ENCODE measurements around the gene RNASEH2B.

Gene RNASEH2B

DNA sequence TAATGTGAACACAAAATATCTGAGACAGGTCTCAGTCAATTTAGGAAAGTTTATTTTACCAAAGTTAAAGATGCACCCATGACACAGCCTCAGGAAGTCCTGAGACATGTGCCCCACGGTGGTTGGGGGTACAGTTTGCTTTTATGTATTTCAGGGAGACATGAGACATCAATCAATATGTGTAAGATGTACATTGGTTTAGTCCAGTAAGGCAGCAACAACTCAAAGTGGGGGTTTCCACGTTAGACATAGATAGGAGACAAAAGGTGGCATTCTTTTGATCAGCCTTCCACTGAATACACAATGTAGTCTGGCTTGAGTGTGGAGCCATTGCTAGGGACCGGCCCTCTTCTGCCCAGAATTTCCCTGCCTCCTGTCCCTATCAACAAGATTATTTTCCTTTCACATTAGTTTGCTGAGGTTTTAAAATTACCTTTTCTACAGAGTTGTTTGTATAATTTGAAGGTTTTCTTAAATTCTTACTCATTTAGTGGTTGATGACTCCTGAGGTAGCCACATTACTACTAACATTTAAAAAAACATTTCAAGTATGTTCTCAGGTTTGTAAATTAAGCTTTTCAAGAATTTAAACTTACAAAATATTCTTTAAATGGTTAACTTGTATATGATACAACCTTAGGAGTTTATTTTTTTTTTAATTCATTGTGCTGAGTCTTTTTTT lies 33.2 kb downstream of the RNASEH2B start:
- no peak for DNase-seq

DNA sequence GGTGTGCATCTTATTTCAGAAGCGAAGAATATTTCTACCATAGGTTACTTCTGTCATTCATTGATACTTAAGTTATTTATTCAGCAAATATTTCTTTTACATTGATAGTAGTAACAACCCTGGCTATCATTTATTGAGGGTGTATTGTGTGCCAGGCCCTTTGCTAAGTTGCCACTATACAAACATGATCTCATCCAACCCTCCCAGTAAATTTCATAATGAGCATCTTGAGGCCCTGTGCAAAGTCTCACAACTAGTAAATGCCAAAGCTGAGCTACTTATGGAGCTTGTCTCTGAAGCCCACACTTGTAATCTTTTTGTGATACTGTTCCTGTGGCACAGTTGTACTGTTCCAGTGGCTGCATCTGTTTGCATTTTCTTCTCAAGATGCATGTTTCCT lies 36.1 kb downstream of the RNASEH2B start:
- DNase-seq = no peak

DNA sequence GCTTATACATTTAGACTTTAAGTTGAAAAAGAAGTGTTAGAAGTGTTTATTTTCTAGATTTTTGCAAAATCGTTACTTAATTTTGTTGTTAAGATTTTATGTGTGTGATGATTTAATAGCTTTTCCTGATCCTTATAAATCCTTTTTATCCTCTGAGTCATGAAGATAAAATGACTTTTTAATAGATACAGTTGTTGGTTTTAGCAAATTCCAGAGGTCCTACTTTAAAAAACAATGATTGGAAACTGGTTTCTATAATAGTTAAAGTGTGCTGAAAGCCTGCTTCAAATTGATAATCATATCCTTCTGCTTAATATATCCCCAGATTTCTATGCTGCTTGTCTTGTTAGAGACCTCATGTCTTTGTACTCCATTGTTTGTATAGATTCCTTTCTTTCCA lies 39.0 kb downstream of the RNASEH2B start:
- DNase-seq = no peak

DNA sequence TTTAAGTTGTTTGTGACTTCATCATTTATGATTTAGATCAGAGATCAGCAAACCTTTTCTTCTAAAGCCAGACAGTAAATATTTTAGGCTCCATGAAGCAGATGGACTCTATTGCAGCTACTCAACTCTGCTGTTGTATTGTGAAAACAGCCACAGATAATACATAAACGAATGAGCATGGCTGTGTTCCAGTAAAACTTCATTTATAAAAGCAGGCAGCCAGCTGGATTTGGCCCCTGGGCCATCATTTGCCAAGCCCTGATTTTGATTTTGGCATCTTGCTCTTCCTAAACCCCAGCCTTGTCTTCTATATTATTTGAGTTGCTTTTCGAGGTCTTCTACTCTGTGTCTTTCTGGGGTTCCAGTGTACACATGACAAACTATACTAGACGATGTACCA lies 41.3 kb downstream of the RNASEH2B start:
- DNase-seq = no peak

DNA sequence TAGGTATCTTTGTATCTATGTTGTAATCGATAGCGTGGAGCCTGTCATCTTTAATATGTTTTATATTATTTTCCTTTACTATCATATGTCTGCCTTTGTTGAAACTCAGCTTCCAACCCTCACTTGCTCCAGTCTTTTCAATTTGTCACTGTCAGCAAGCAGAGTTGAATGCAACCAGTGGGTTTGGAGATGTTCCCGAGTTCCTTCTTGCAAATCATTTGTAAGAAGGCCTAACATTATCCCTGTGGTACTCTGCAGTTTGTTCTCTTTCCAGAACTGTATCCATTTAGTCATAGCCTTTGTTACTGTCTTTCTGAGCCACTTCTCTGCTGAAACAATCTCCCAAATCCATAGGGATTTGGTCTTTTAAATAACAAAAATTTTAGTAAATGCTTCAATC lies 41.8 kb downstream of the RNASEH2B start:
- DNase-seq = no peak

DNA sequence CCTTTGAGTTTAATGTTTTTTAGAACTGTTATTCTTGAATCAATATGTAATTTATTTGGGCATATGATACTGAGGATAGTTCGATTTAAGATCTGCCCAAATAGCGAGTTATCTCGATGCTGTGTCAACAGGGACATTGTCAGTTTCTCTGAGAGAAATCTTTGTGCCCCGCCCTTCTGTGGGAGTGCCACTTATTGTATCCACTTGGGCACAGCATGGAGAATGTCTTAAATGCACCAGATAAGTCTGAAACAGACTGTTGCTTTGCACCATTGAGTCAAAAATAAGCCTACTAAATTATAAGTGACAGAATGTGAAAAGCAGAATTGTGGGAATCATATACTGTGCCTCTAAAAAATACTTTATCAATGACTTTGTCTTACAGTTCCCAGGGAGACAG lies 45.6 kb downstream of the RNASEH2B start:
- no peak for DNase-seq

DNA sequence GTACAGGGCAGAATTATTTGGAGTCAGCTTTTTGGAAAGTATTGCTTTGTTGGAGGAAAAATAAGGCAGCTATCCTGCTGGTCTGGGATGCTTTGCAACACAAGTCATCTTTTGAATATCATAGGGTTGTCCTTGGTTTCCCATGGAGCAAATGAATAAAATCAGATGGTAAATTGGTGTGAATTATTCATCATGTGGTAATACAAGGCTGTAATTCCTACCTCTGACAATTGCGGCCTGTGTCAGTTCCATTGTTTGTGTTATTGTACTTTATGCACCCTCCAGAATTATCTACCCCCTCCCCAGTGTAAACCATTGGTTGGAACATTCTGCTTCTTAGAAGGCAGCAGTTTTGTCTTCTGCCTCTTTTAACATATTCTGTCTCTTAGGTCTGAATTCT lies 46.2 kb downstream of the RNASEH2B start:
- DNase-seq = no peak

DNA sequence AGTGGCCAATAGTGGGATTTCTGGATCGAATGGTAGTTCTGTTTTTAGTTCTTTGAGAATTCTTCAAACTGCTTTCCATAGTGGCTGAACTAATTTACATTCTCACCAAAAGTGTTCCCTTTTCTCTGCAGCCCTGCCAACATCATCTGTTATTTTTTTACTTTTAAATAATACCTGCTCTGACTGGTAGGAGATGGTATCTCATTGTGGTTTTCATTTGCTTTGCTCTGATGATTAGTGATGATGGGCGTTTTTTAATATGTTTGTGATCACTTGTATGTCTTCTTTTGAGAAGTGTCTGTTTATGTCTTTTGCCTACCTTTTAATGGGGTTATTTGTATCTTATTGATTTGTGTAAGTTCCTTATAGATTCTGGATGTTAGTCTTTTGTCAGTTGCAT lies 48.0 kb downstream of the RNASEH2B start:
- DNase-seq = no peak

DNA sequence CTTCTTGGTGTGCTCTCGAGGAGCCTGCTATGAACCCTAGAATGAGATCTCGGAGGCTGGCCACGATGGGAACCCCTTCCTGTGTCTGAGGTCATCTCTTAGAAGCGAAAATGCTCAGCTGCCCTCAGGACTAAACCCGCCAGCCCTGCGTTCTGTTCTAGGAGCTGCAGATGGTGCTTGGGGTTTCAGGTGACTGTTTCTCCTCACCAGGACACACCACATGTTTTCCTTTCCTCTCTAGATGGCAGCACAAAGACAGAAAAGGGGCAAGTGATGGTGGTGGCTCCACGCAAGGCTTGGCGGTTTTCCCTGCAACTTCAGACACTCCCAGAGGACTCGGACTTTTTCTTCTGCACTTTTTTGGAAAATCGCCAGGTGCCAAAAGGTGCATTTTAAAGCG lies 60.1 kb downstream of the RNASEH2B start:
- no peak for DNase-seq

DNA sequence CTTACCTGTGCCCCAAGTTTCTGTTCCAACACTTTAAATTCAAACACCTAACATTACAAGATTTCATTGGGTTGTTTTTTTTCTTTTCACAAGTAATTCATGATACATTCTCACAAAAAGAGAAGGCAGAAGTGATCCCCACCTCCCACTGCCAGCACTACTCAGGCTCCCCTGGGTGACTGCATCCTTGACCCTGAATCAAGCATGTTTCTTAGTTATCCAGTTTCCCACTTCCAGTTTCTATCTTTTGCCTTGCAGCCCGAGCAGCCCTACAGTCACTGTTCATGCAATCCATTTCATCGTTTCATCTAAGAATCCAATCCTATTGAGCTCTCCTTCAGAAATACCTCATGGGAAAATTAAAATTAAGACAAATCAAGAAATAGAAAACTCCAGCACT lies 61.4 kb downstream of the RNASEH2B start:
- no peak for DNase-seq

DNA sequence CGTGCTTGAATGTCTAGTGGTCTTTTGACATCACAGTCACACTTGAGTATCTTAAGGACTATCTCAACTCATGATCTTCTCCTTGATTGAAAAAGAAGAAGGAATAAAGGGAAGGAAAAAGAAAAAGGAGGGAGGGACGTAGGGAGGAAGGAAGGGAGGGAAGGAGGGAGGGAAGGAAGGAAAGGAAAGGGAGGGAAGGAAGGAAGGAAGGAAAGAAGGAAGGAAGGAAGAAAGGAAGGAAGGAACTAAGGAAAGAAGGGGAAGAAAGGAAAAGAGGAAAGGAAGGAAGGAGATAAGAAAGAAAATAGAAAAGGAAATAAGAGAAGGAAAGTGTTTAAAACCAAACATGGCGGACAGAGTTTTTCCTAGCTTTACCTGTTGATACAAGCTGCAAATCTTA lies 64.7 kb downstream of the RNASEH2B start:
- no peak for DNase-seq

DNA sequence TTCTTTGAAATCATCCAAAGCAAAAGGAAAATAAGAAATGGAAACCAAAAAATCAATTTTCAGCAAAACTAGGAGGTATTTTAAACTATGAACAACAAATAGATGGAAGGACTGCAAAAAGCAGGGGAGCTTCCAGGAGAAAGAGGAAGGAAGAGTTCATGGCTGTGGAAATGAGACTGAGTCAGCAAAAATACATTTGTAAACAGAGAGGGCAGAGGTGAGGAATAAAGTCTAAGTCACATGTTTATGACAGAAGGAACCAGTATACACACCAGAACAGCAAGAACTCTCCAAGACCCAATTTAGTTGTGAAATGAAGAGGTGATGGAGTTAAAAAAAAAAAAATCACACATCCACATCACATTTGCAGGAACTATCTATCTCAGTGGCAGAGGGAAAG lies 69.6 kb downstream of the RNASEH2B start:
- DNase-seq = no peak

DNA sequence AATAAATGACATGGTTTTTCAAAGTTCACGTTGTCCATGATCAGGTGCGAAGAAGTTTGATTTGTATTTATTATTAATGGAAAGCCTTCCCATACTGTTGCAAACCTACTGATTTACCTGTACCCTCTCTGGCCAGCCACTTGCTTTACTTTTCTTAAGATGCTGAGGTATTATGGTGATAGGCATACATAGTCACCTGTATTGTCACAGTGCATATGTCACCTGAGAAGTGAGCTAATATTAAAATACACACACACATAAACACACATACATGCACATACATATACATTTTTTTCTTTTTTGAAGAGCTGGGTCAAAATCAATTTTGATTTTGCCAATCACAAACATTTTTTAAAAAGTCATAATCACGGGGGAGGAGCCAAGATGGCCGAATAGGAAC lies 72.1 kb downstream of the RNASEH2B start:
- no peak for DNase-seq

DNA sequence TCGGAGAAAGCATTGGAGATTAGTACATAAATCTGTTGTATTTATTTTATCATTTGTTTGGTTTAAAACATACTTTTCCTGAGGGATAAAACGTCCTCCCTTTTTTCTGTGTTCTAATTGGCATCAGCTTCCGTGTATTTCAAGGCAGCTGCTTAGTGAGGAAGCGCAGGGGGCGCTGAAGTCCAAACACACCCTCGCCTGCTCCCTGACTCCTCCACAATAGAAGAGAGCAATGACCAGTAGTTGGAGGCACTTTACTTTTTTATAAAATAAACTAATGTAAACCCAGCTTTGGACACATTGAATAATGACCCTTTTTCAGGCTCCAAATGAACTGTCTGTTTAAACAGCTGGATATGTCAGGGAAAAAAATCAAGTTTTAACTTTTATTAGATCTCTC lies 79.9 kb downstream of the RNASEH2B start:
- DNase-seq = no peak

DNA sequence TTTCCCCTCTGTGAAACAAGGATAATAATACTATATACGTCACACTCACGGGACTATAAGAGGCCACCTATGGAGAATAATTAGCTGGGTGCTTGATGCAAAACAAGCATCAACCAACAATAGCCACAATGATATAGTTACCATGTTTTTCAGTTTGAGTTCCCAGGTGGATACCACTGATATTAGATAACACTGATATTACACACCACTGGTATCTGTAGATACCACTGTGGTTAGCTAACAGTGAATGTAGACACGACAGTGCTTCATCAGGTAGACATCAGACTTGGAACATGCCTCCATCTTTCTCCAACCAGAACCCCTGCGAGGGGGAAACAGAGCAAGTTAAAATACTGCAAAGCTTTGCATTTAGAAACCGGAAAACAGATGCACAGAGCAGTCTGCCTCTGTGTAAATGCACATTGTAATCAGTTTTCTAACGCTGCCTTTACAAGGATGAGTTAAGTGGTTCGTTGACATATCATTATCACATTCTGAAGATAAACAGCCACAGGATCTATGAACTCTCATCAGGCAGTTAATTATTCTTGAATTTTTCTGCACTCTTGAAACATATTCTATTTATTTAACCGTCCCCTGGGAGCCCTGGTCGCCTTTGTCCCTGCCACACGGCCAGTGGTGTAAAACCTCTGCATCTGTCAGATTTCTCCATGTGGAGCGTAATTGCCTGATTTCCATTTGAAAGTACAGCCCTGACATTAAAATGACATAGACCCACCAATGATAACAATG lies 80.7 kb downstream of the RNASEH2B start:
- DNase-seq = no peak

DNA sequence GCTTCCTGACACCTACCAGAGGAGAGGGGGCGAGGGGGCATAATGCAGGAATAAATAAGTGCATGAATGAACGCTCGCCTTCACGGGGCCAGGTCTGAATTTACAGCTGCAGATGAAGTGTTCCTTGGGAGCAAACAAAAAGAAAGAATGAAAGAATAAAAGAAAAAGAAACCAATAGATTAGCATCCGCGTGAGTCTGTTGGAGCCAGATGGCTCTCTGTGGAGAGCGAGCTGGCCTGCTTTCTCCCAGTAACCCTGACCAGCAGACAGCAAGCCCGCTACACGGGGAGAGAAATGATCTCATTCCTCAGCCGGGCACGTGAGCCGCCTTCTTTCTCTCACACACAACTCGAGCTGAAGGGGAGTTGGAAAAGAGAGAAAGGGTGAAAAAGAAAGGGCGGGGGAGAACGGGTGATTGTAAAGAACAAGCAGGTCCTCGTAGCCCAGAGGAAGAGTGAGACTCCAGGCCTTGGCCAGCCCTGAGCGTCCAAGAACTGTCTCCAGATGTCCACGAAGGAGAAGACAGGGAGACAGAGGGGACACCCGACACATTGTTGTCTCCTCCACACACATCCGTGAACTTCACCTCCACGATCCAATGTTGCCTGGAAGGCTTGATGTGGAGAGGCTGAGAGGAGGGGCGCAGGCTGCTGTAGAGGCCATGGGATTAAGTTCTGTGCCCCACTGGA lies 81.4 kb downstream of the RNASEH2B start:
- no peak for DNase-seq

DNA sequence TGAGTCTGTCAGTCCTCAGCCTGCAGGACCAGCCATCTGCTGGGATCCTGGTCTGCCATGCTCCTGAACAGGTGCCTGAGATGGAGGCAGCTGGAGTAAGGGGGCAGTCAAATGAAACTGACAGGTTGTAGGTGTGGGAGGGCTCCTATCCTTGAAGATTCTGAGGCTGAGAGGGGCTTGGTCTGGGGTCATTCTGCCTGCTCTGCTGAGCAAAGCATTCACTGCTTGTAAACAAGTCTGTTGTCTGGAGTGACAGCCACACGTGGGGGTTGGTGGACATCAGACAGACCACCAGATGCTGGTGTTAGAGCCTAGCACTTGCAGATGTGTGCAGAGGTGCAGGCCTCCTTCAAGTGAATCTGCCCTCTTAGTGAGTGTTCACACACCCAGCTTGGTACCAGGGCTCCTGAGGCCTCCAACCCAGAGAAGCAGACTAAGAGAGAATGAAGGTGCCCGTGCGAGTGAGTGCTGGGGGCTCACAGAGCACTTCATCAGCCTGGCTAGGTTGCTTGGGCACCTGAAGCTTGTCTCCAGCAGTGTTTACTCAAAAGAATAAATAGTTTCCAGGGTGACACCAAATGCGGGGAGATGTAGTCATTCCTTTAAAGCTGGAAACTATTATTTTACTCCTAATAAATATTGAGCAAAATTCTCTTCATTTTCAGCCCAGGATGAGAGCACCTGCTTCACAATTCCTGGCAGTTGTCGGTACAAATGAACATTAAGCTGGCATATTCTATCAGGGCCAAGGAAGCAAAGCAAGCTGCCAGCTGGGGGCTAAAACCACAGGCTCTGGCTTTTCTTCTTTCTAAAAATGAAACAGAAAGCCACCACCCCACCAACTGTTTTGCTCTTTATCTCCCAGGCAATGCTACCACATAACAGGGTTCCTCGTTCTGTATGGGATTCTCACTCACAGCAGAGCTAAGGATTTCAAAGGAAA lies 82.3 kb downstream of the RNASEH2B start:
- no peak for DNase-seq

DNA sequence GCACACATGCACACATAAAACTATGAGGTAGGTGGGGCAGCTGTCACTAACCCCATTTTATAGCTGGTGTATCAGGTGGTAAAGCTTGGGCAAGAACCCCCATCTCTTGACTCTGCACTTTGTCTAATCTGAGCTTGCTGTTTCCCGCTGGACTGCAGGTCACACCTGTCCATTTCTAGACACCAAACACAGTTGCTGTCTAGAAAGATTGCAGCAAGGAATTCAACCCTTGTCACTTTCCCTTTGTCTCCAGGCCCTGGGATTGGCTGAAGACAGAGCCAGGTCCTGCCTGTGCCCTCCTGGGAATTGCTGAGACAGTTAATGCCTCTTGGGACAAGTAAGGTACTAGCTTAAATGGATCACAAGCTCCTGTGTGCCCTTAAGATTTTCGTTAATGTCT lies 83.8 kb downstream of the RNASEH2B start:
- DNase-seq = no peak

DNA sequence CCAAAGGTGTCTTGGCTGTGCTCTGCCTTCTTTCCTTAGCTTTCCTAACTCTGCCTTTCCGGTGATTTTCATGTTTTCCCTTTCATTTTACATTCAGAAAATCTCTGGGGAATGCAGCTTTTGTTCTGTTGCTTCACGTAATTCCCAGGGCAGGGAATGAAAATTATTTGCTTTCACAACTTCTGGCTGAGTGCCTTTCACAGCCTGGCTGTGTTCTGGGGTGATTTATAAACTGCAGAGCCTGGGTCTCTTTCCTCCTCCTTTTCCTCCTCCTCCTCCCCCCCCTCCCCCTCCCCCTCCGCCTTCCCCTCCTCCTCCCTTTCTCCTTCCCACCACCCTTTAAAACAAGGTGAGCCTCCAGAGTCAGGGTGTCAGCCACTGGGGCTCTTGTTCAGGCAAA lies 84.3 kb downstream of the RNASEH2B start:
- no peak for DNase-seq

DNA sequence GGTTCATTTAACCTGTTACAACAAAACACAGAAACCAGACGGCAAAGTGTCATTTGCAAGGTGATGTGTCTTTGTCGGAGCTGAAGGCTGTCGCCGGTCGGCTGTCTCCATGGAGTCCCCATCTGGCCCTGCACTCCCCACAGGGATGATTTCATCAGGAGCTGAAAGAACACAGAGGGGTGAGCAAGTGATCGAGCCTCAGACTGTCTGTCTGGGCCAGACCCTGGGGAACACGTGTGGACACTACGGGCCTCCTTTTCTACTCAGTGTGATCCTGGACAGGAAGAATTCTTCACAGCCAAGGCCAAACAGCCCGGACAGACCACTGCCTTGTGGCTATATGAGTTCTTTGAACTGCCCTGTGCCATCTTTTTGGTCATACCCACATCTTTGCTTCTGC lies 85.1 kb downstream of the RNASEH2B start:
- DNase-seq = no peak

DNA sequence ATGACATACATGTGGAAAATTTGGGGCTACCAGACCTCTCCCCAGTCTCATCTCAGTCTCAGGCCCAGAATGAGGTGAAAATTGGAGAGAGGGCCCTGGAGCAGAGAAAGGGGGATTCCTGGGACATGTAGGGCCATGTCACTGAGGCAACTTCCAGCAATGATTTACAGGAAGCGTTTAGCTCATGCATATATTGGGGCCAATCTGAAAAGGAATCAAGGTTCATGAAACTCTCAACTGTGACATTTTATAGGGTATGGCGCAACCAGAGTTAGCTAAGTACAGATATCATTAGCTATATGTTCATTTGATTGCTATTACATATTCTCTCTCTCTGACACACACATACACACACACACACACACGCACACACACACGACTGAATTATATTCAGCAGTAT lies 86.3 kb downstream of the RNASEH2B start:
- no peak for DNase-seq

DNA sequence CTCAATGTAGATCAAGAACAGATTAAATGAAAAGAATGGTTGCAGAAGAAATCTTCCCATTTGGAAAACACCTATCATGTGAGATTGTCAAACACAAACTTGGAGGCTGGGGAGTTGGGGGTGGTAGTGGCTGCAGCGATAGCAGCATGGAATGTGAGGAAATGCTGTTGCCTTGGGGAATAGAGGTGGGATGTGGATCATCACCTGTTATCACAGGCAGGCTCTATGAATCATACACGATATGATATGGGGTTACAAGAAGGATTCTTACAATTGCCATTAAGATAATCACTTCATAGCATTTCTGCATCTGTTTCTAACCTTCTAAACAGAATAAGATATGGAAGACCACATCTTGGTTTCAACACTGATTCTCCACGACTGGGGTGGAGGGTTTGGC lies 88.7 kb downstream of the RNASEH2B start:
- DNase-seq = no peak

DNA sequence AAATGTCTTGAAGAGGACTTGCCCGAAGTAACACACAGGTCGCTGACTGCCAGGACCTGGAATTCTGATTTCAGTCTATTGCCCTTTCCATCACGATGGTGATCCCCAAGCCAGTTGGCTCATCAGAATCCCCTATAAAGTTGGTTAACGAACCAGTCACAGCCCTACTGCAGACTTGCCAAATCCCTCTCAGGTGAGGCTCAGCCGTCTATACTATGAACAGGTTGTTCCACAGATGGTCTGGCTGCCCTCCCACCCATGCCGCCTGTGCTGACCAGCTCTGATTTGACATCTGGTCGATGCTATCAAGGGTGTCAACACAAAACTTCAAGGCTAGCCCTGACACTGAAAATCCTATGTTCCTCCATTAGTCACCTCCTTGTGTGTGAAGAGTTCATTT lies 90.0 kb downstream of the RNASEH2B start:
- DNase-seq = no peak
